NT2/D1 (cell line): ENCODE data around the gene CDRT15.
"Not testable (repeated sequence)": the region's sequence is repeated elsewhere in the genome, so short reads cannot be mapped to it uniquely, and the experiment has no call there.

ENCODE experiments used
- DNase-seq: peaks from one replicate; pipeline ENCODE4 v3.0.0-alpha.2; 2011; ENCODE audit warnings: low read depth, low spot score
- H3K27me3 ChIP-seq: 2 replicates; pipeline ENCODE4 v1.6.0; 2011; ENCODE audit warnings: mild to moderate bottlenecking; ENCODE audit not compliant: insufficient read length, insufficient read depth
- H3K36me3 ChIP-seq: 2 replicates; pipeline ENCODE4 v1.6.1; 2011; ENCODE audit warnings: mild to moderate bottlenecking, low read length, mixed read lengths; ENCODE audit not compliant: insufficient read depth, insufficient read length
- H3K4me1 ChIP-seq: 2 replicates; pipeline ENCODE4 v1.5.1; 2011; ENCODE audit not compliant: insufficient read depth, insufficient read length
- H3K4me3 ChIP-seq: 2 replicates; pipeline ENCODE4 v1.5.1; 2011; ENCODE audit warnings: low read depth; ENCODE audit not compliant: insufficient read length
- H3K9ac ChIP-seq: 2 replicates; pipeline ENCODE4 v1.6.0; 2011; ENCODE audit warnings: low read depth; ENCODE audit not compliant: insufficient read length
- H3K9me3 ChIP-seq: 2 replicates; pipeline ENCODE4 v1.5.1; 2011; ENCODE audit warnings: mild to moderate bottlenecking, low read length; ENCODE audit not compliant: insufficient read depth
- SUZ12 ChIP-seq: IDR thresholded peaks from 2 replicates; pipeline ENCODE4 v1.6.1; 2011; ENCODE audit not compliant: insufficient read length, insufficient read depth; ENCODE audit errors: extremely low read depth
- YY1 ChIP-seq: IDR thresholded peaks from 2 replicates; pipeline ENCODE4 v1.6.1; 2011; ENCODE audit not compliant: insufficient read length, insufficient read depth
- ZNF274 ChIP-seq: IDR thresholded peaks from 2 replicates; pipeline ENCODE4 v1.6.1; 2011; ENCODE audit warnings: mild to moderate bottlenecking, low read depth, low read length

CDRT15 gene

GRCh38 chr17:14236762-14237161, at the start of gene CDRT15:
CDRT15 (minus strand) TSS chr17:14236862; CDS start chr17:14236833, 29 bp downstream.
- not testable (repeated sequence) for DNase-seq, H3K9me3 ChIP-seq, H3K27me3 ChIP-seq, H3K36me3 ChIP-seq, H3K4me3 ChIP-seq, H3K9ac ChIP-seq, H3K4me1 ChIP-seq

- H3K27me3 ChIP-seq = no peaks in the 10 kb centered on the region
- no peak overlapping the region for H3K4me3 ChIP-seq
- H3K9ac ChIP-seq = no peak overlapping the region
- no peaks in the 10 kb centered on the region for H3K4me1 ChIP-seq
- no peak for DNase-seq
- no peak for TF ChIP-seq ZNF274
- no peak for TF ChIP-seq SUZ12
- no peaks in the 10 kb centered on the region for H3K36me3 ChIP-seq
- no peaks in the 10 kb centered on the region for H3K9me3 ChIP-seq
Observed at GRCh38 chr17:14282726-14283125, 46.1 kb upstream of the CDRT15 start.

- Histone ChIP-seq H3K4me3 (no peak overlapping the region), H3K9me3 (no peaks in the 10 kb centered on the region), H3K4me1 (no peaks in the 10 kb centered on the region), H3K36me3 (no peaks in the 10 kb centered on the region), H3K27me3 (no peaks in the 10 kb centered on the region), H3K9ac (no peak overlapping the region)
- no peak for DNase-seq
- TF ChIP-seq YY1 (no peak), SUZ12 (no peak), ZNF274 (no peak)
Observed at GRCh38 chr17:14281530-14281929, 44.9 kb upstream of the CDRT15 start.

GRCh38 chr17:14276535-14277250, 40.0 kb upstream of the CDRT15 start:
- Histone ChIP-seq H3K4me3 (no peak overlapping the region), H3K9ac (no peak overlapping the region), H3K4me1 (no peaks in the 10 kb centered on the region), H3K27me3 (no peaks in the 10 kb centered on the region), H3K36me3 (no peaks in the 10 kb centered on the region), H3K9me3 (no peaks in the 10 kb centered on the region)
- no peak for DNase-seq
- TF ChIP-seq SUZ12 (no peak), YY1 (no peak), ZNF274 (no peak)

- TF ChIP-seq YY1 (no peak), ZNF274 (no peak), SUZ12 (no peak)
- no peaks in the 10 kb centered on the region for H3K27me3 ChIP-seq
Observed at GRCh38 chr17:14270508-14270907, 33.8 kb upstream of the CDRT15 start.

GRCh38 chr17:14269473-14269872, 32.8 kb upstream of the CDRT15 start:
- Histone ChIP-seq H3K4me3 (no peak overlapping the region), H3K4me1 (no peaks in the 10 kb centered on the region), H3K27me3 (no peaks in the 10 kb centered on the region), H3K9ac (no peak overlapping the region), H3K9me3 (no peaks in the 10 kb centered on the region), H3K36me3 (no peaks in the 10 kb centered on the region)
- no peak for TF ChIP-seq SUZ12
- no peak for TF ChIP-seq ZNF274
- no peak for TF ChIP-seq YY1
- no peak for DNase-seq

More at GRCh38 chr17:14270508-14270907, 33.8 kb upstream of the CDRT15 start:
- Histone ChIP-seq H3K4me3 (no peak overlapping the region), H3K36me3 (no peaks in the 10 kb centered on the region), H3K9ac (no peak overlapping the region), H3K4me1 (no peaks in the 10 kb centered on the region), H3K9me3 (no peaks in the 10 kb centered on the region)
- DNase-seq = no peak

- no peak for DNase-seq
- Histone ChIP-seq H3K4me1 (no peaks in the 10 kb centered on the region), H3K4me3 (no peak overlapping the region), H3K27me3 (no peaks in the 10 kb centered on the region), H3K9me3 (no peaks in the 10 kb centered on the region), H3K36me3 (no peaks in the 10 kb centered on the region), H3K9ac (no peak overlapping the region)
- TF ChIP-seq YY1 (no peak), SUZ12 (no peak), ZNF274 (no peak)
Observed at GRCh38 chr17:14268264-14268663, 31.6 kb upstream of the CDRT15 start.

GRCh38 chr17:14261406-14261805, 24.7 kb upstream of the CDRT15 start:
- Histone ChIP-seq H3K27me3 (no peaks in the 10 kb centered on the region), H3K9me3 (peaks cover 5% of the 10 kb centered on the region; the same call in 1 of the 2 replicates), H3K4me3 (no peak overlapping the region), H3K9ac (no peak overlapping the region), H3K36me3 (no peaks in the 10 kb centered on the region), H3K4me1 (no peaks in the 10 kb centered on the region)
- TF ChIP-seq YY1 (no peak), SUZ12 (no peak), ZNF274 (no peak)
- no peak for DNase-seq
